Measurements from ENCODE around the gene MCMBP.
"Not testable (repeated sequence)": the region's sequence is repeated elsewhere in the genome, so short reads cannot be mapped to it uniquely, and the experiment has no call there.

Gene MCMBP

GRCh38 chr10:119908166-119908565, 35.5 kb upstream of the MCMBP start:
- no peaks in the 10 kb centered on the region for H3K27me3 ChIP-seq (ENCODE audit: control insufficient read depth, insufficient read depth, low read length)
- TF ChIP-seq CTCF (IDR thresholded peaks at IDR 0.05): no peak
- no peak overlapping the region for H3K9ac ChIP-seq
- peaks cover 2% of the 10 kb centered on the region for H3K79me2 ChIP-seq
- no peaks in the 10 kb centered on the region for H3K4me1 ChIP-seq
- no peaks in the 10 kb centered on the region for H3K9me3 ChIP-seq (ENCODE audit: control insufficient read depth, low read length)
- no peak overlapping the region for H3K4me2 ChIP-seq (ENCODE audit: low read length)
- no peak overlapping the region for H2AFZ ChIP-seq
- no peaks in the 10 kb centered on the region for H3K36me3 ChIP-seq (ENCODE audit: control insufficient read depth, insufficient read depth, low read length)
- no peak overlapping the region for H3K4me3 ChIP-seq (ENCODE audit: low read depth, low read length)
- H3K27ac ChIP-seq: no peak overlapping the region

GRCh38 chr10:119907695-119908094, 35.1 kb upstream of the MCMBP start:
- H3K4me1 ChIP-seq; H3K36me3 ChIP-seq (ENCODE audit: control insufficient read depth, insufficient read depth, low read length): not testable (repeated sequence)

GRCh38 chr10:119903946-119904666, 31.5 kb upstream of the MCMBP start:
- no peaks in the 10 kb centered on the region for H3K36me3 ChIP-seq (ENCODE audit: control insufficient read depth, insufficient read depth, low read length)
- no peak overlapping the region for H3K4me3 ChIP-seq (ENCODE audit: low read depth, low read length)
- H3K27ac ChIP-seq: no peak overlapping the region
- H2AFZ ChIP-seq: no peak overlapping the region
- peaks cover 18% of the 10 kb centered on the region for H3K79me2 ChIP-seq
- no peaks in the 10 kb centered on the region for H3K27me3 ChIP-seq (ENCODE audit: control insufficient read depth, insufficient read depth, low read length)
- H3K4me2 ChIP-seq (ENCODE audit: low read length): no peak overlapping the region
- no peaks in the 10 kb centered on the region for H3K9me3 ChIP-seq (ENCODE audit: control insufficient read depth, low read length)
- TF ChIP-seq CTCF (IDR thresholded peaks at IDR 0.05): no peak
- no peaks in the 10 kb centered on the region for H3K4me1 ChIP-seq
- no peak overlapping the region for H3K9ac ChIP-seq

More at GRCh38 chr10:119907695-119908094, 35.1 kb upstream of the MCMBP start:
- not testable (repeated sequence) for H3K9me3 ChIP-seq (ENCODE audit: control insufficient read depth, low read length); H3K4me3 ChIP-seq (ENCODE audit: low read depth, low read length); H3K27me3 ChIP-seq (ENCODE audit: control insufficient read depth, insufficient read depth, low read length); H3K4me2 ChIP-seq (ENCODE audit: low read length); H3K27ac ChIP-seq; H3K79me2 ChIP-seq; H3K9ac ChIP-seq; H2AFZ ChIP-seq

GRCh38 chr10:119898577-119898976, 25.9 kb upstream of the MCMBP start:
- H3K36me3 ChIP-seq (ENCODE audit: control insufficient read depth, insufficient read depth, low read length): no peaks in the 10 kb centered on the region

More at GRCh38 chr10:119898577-119898976, 25.9 kb upstream of the MCMBP start:
- TF ChIP-seq CTCF (IDR thresholded peaks at IDR 0.05): no peak
- Histone ChIP-seq H3K4me3 (ENCODE audit: low read depth, low read length) (no peak overlapping the region), H3K27me3 (ENCODE audit: control insufficient read depth, insufficient read depth, low read length) (no peaks in the 10 kb centered on the region), H3K4me1 (peaks cover 15% of the 10 kb centered on the region), H3K4me2 (ENCODE audit: low read length) (no peak overlapping the region), H3K9ac (no peak overlapping the region), H3K9me3 (ENCODE audit: control insufficient read depth, low read length) (no peaks in the 10 kb centered on the region), H2AFZ (no peak overlapping the region), H3K27ac (no peak overlapping the region), H3K79me2 (peaks cover 23% of the 10 kb centered on the region)

All from parathyroid adenoma (tissue), 2 donors.